ENCODE results near the gene IGSF21. TPM values are rescaled to one million over a fixed set of nuclear protein-coding genes. Genes with fewer than 3 reads are reported as not detected.

Gene IGSF21
- total RNA-seq, 4 donors from 2014 or later: 0.31 to 3.5 (median 1.7) TPM

DNA sequence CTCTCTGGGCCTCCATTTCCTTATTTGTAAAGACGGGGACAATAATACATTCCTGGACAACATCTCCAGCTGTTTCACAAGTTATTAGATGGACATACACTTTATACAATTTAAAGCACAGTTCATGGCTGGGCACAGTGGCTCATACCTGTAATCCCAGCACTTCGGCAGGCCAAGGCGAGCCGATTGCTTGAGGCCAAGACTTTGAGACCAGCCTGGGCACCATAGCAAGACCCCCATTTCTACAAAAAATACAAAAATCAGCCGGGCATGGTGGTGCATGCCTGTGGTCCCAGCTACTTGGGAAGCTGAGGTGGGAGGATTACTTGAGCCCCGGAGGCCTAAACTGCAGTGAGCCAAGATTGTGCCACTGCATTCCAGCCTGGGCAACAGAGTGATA is 34.1 kb downstream of the IGSF21 start:
- Histone ChIP-seq H3K27me3 (peaks cover 75% of the 10 kb centered on the region), H3K9me3 (no peaks in the 10 kb centered on the region), H3K4me3 (no peak overlapping the region), H3K36me3 (no peaks in the 10 kb centered on the region), H3K4me1 (no peaks in the 10 kb centered on the region), H3K27ac (no peak overlapping the region)
- no peak for ATAC-seq
- WGBS, 2 donors (ENCODE audit: low coverage in 1 of 2): 61% methylated on average over 2 of the region's 6 CpGs; no CpG with 5 or more reads in 1 of the 2 donors
- TF ChIP-seq EP300 (IDR thresholded peaks at IDR 0.05) (no peak), POLR2AphosphoS5 (IDR thresholded peaks at IDR 0.05) (no peak), POLR2A (IDR thresholded peaks at IDR 0.05) (no peak)
- TF ChIP-seq, protein P1, sequence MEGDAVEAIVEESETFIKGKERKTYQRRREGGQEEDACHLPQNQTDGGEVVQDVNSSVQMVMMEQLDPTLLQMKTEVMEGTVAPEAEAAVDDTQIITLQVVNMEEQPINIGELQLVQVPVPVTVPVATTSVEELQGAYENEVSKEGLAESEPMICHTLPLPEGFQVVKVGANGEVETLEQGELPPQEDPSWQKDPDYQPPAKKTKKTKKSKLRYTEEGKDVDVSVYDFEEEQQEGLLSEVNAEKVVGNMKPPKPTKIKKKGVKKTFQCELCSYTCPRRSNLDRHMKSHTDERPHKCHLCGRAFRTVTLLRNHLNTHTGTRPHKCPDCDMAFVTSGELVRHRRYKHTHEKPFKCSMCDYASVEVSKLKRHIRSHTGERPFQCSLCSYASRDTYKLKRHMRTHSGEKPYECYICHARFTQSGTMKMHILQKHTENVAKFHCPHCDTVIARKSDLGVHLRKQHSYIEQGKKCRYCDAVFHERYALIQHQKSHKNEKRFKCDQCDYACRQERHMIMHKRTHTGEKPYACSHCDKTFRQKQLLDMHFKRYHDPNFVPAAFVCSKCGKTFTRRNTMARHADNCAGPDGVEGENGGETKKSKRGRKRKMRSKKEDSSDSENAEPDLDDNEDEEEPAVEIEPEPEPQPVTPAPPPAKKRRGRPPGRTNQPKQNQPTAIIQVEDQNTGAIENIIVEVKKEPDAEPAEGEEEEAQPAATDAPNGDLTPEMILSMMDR (IDR thresholded peaks at IDR 0.05): no peak

DNA sequence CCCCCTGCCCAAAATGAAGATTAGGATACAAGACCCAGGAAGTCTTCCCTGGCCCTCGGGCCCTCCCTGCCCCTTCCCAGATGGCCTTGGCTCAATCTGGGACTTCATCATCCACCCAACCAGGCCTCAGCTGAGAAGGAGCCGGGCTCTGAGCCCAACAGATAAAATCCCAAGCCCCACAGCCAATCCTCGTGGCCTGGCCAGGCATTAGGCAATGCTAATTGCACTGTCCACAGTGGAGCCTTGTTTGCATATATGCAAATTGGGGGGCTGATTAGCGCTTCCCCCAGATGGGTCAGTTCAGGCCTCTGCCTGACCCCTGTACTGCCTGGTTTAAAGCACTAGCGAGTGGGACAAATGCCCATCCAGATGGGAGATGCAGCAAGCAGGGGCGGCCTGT is 34.9 kb downstream of the IGSF21 start:
- Histone ChIP-seq H3K4me3 (no peak overlapping the region), H3K36me3 (no peaks in the 10 kb centered on the region), H3K9me3 (no peaks in the 10 kb centered on the region), H3K27me3 (peaks cover 74% of the 10 kb centered on the region), H3K27ac (no peak overlapping the region), H3K4me1 (no peaks in the 10 kb centered on the region)
- no CpG with 5 or more reads among the region's 6 CpGs for WGBS, 2 donors (ENCODE audit: low coverage in 1 of 2)
- no peak for ATAC-seq
- no peak for TF ChIP-seq POLR2AphosphoS5 (IDR thresholded peaks at IDR 0.05)
- no peak for TF ChIP-seq EP300 (IDR thresholded peaks at IDR 0.05)
- TF ChIP-seq POLR2A (IDR thresholded peaks at IDR 0.05): no peak
- TF ChIP-seq, protein P1 (IDR thresholded peaks at IDR 0.05): no peak

DNA sequence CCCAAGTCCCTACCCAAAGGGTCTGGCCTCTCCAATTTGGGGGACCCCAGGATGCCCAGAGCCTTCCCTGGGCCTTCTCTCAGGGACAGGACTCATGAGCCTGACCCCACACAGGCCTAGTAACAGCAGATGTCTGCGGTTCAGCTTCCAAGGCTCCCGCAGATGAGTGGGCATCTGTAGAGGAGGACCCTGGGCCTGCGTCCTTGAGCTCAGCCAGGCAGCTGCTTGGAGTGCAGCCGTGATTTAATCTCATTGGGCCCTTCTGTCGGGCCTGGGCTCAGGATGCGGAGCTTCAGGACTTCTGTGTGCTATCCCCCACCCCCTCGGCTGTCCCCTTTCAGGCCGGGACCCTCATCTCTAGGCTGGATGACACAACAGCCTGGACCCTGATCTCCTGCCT is 35.4 kb downstream of the IGSF21 start:
- Histone ChIP-seq H3K4me1 (no peaks in the 10 kb centered on the region), H3K36me3 (no peaks in the 10 kb centered on the region), H3K9me3 (no peaks in the 10 kb centered on the region), H3K4me3 (no peak overlapping the region), H3K27me3 (peaks cover 74% of the 10 kb centered on the region), H3K27ac (no peak overlapping the region)
- no peak for TF ChIP-seq POLR2AphosphoS5 (IDR thresholded peaks at IDR 0.05)
- TF ChIP-seq, protein P1 (IDR thresholded peaks at IDR 0.05): no peak
- TF ChIP-seq POLR2A (IDR thresholded peaks at IDR 0.05): no peak
- WGBS, 2 donors (ENCODE audit: low coverage in 1 of 2): 75 to 87% methylated on average over 3 of the region's 8 CpGs
- no peak for ATAC-seq

DNA sequence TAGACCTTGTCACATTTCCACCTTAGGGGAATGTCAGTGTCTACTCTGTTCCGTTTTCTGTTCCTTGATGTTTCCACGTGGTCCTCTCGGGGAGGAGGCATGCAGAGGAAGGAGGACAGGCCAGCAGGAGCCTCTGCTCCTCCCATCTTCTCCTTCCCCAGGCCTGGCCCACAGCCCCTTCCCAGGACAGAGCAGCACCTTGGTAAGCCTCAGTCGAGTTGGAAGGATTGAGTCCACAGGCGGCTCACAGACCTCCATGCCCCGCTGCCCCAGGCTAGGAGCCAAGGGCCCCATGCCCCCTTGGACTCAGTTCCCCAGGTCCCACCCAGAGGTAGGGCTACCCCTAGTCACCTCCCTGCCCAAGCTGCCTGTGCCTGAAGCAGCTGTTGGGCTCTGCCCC is 36.5 kb downstream of the IGSF21 start:
- 80% methylated on average over 1 of the region's 6 CpGs; no CpG with 5 or more reads in 1 of the 2 donors for WGBS, 2 donors (ENCODE audit: low coverage in 1 of 2)
- ATAC-seq: no peak
- Histone ChIP-seq H3K4me3 (no peak overlapping the region), H3K36me3 (no peaks in the 10 kb centered on the region), H3K27me3 (peaks cover 67% of the 10 kb centered on the region), H3K27ac (no peak overlapping the region), H3K4me1 (no peaks in the 10 kb centered on the region), H3K9me3 (no peaks in the 10 kb centered on the region)
- TF ChIP-seq POLR2A (IDR thresholded peaks at IDR 0.05): no peak
- no peak for TF ChIP-seq EP300 (IDR thresholded peaks at IDR 0.05)
- TF ChIP-seq, protein P1 (IDR thresholded peaks at IDR 0.05): no peak
- no peak for TF ChIP-seq POLR2AphosphoS5 (IDR thresholded peaks at IDR 0.05)

DNA sequence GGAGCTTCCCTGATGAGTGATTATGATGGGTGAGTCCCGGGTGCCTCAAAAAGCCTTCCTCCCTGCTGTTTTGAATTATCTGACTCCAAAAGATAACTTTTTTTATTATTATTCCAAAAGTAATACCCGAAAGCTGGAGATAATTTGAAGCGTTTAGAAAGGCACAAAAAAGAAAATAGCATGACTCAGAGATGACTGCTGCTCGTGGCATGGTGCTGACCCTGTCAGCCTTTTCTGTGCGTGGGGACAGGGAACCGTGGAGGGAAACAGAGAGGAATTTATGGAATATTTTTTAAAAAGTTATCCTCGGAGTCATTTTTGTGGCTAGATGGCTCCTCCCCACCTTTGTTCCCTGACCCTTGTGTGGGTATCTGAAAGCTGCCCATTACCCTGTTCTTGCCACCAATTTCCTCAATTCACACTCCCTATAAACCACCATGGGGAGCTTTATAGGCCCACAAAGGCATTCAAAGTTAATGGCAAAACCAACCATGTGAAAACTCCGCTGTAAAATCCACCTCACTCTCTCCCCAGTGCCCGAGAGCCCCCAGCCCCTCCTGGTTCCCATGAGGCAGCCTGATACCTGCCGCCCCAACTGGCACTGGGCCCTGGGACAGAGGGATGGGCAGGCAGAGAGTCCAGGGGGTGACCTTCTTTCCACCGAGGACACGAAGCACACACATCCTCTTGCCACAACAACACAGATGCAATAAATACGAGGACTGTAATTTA is 37.5 kb downstream of the IGSF21 start:
- H3K27ac ChIP-seq: no peak overlapping the region
- H3K36me3 ChIP-seq: no peaks in the 10 kb centered on the region
- H3K4me1 ChIP-seq: no peaks in the 10 kb centered on the region
- no peak overlapping the region for H3K4me3 ChIP-seq
- ATAC-seq: no peak
- no peaks in the 10 kb centered on the region for H3K9me3 ChIP-seq
- TF ChIP-seq POLR2A (IDR thresholded peaks at IDR 0.05): no peak
- no peak for TF ChIP-seq EP300 (IDR thresholded peaks at IDR 0.05)
- TF ChIP-seq, protein P1 (IDR thresholded peaks at IDR 0.05): no peak
- no peak for TF ChIP-seq POLR2AphosphoS5 (IDR thresholded peaks at IDR 0.05)
- WGBS, 2 donors (ENCODE audit: low coverage in 1 of 2): 40 to 72% methylated on average over 6 to 8 of the region's 13 CpGs
- H3K27me3 ChIP-seq: peaks cover 57% of the 10 kb centered on the region

All from gastroesophageal sphincter (tissue), 4 donors.